PFSK-1 (cell line): ENCODE data around the gene NMUR2.

Experiments used
- SIN3A ChIP-seq: IDR thresholded peaks from 2 replicates; pipeline ENCODE4 v1.6.1; 2012; ENCODE audit warnings: mild to moderate bottlenecking, low read length, moderate library complexity, borderline replicate concordance; ENCODE audit not compliant: insufficient read depth
- TAF1 ChIP-seq: IDR thresholded peaks from 2 replicates; pipeline ENCODE4 v1.6.1; 2012; ENCODE audit warnings: low read length, control low read depth, borderline replicate concordance; ENCODE audit not compliant: insufficient read depth

DNA sequence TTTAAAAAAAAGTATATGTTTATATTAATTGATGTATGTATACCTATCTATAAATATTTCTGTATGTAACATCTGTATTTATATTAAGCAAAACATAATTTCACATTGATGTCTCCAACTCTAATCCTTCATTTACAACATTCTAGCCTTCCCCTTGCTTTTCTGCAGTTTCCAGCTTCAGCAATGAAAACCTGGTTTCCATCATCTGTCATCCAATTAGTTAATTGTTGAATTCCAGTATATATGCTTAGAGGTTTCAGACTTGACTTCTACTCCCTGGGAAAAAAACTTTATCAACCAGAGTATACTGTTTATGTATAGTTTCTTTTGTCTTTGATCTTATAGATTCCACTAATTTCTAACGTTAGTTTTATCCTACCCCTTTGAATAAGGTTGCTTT is 38.4 kb downstream of the NMUR2 start:
- TF ChIP-seq TAF1: no peak
- no peak for TF ChIP-seq SIN3A
